HG02852 (cell line): ENCODE results near the gene VPS25.
"Not testable (repeated sequence)": the region's sequence is repeated elsewhere in the genome, so short reads cannot be mapped to it uniquely, and the experiment has no call there.

Source experiments
- ATAC-seq: cut with Tn5 transposase; IDR thresholded peaks from one replicate; pipeline ENCODE4 v1.9.1; 2021; ENCODE audit warnings: mild to moderate bottlenecking, moderate library complexity; ENCODE audit not compliant: unreplicated experiment

VPS25 gene

DNA sequence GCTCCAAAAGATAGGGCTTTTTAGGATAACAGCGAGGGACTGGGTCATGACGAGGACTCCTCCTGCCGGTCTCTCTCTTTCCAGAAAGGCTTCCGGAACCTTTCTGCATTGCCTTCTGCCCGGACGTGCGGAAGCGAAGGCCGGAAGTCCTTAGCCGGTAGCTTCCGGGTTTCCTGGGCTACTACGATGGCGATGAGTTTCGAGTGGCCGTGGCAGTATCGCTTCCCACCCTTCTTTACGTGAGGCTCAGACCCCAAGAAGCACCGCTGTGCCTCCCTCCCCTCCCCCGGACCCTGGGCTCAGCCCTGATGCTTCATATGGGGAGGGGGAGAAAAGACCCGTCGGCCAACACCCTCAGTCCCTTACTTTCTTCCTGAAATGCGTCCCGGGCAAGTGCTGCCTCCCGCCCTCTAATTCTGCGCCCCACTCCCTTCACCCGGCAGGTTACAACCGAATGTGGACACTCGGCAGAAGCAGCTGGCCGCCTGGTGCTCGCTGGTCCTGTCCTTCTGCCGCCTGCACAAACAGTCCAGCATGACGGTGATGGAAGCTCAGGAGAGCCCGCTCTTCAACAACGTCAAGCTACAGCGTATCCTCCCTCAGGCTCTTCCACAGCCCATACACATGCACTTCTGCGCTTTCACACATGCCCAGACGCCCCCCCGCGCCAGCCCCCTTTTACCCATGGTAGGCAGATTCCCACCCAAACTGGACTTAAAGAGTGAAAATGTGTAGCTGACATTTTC lies at the start of gene VPS25:
Gene VPS25, plus strand, starts transcription at position 160 of the 746 bp plus-strand sequence. Its CDS starts 27 bp downstream, at position 187.
- ATAC-seq, result peak; percentile 70

GRCh38 chr17:42723636-42724035 lies 49.6 kb upstream of the VPS25 start:
- ATAC-seq, result no peak

DNA sequence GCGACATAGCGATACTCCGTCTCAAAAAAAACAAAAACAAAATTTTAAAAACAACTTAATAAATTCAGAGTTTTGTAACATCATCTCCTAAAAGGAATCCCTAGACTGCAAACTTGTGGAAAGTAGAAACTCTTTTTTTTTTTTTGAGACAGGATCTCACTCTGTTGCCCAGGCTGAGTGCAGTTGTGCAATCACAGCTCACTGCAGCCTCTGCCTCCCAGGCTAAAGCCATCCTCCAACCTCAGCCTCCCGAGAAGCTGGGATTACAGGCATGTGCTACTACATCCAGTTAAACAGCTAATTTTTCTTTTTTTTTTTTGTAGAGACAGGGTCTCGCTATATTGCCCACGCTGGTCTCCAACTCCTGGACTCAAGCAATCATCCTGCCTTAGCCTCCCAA lies 48.1 kb upstream of the VPS25 start:
- no peak for ATAC-seq

GRCh38 chr17:42740699-42741098 lies 32.5 kb upstream of the VPS25 start:
- no peak for ATAC-seq

- not testable (repeated sequence) for ATAC-seq
Observed at GRCh38 chr17:42742916-42743315, 30.3 kb upstream of the VPS25 start.

DNA sequence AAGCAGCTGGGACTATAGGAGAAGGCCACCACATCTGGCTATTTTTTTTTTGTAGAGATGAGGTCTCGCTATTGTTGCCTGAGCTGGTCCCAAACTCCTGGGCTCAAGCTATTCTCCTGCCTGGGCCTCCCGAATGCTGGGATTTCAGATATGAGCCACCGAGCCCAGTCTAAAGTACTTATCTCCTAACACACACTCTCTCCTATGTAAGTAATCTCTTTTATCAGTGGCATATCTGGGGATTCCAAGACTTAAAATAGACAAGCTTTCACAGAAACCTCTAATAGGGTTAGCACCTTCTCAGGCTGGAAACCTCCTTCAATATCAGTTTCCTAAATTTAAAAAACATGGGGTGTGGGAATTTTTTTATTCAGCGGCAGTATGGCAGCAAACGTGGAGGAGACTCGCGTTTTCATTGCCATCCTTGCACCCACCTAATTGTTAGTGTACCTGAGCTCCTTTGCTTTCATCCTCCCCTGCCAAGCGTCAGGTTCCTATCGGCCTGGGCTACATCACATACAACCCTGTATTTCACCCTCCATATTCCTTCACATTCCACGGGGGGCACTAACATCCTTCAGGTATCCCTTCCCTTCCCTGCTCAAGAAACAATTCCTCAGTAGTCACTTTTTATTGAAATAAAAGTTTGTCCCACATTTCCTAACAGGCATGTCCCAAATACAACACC lies 29.5 kb upstream of the VPS25 start:
- ATAC-seq, result no peak

- ATAC-seq, result peak; percentile 62
Observed at GRCh38 chr17:42744283-42744805, 28.9 kb upstream of the VPS25 start.

- ATAC-seq, result peak; percentile 75
Observed at GRCh38 chr17:42744806-42745617, 28.2 kb upstream of the VPS25 start, which contains the start of gene EZH1. EZH1 (minus strand) TSS chr17:42745040; CDS start chr17:42728941, 16,099 bp downstream.

DNA sequence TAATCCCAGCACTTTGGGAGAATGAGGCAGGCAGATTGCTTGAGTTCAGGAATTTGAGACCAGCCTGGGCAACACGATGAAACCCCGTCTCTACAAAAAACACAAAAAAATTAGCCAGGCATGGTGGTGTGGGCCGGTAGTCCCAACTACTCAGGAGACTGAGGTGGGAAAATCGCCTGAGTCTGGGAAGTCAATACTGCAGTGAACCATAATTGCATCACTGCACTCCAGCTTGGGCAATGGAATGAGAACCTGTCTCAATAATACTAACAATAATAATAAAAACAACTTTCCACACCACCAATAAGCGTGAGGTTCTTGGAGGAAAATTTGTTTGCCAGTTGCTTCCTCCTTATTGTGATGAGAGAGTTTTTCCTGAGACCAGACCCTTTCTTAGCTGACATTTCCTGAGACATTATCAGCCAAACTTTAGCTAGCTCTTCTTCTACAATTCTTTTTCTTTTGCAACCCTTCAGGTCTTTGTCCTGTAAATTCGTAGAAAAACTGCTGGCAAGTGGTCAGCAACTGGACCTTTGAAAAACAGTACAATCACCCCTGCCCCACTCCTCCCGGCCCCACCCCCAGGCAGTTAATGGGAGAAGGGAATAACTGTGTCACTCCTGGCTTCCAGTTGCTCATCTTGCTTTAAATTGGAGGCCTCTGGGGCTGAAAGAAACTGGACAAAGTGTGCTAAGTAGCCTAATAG lies 24.9 kb upstream of the VPS25 start:
- ATAC-seq, result no peak

DNA sequence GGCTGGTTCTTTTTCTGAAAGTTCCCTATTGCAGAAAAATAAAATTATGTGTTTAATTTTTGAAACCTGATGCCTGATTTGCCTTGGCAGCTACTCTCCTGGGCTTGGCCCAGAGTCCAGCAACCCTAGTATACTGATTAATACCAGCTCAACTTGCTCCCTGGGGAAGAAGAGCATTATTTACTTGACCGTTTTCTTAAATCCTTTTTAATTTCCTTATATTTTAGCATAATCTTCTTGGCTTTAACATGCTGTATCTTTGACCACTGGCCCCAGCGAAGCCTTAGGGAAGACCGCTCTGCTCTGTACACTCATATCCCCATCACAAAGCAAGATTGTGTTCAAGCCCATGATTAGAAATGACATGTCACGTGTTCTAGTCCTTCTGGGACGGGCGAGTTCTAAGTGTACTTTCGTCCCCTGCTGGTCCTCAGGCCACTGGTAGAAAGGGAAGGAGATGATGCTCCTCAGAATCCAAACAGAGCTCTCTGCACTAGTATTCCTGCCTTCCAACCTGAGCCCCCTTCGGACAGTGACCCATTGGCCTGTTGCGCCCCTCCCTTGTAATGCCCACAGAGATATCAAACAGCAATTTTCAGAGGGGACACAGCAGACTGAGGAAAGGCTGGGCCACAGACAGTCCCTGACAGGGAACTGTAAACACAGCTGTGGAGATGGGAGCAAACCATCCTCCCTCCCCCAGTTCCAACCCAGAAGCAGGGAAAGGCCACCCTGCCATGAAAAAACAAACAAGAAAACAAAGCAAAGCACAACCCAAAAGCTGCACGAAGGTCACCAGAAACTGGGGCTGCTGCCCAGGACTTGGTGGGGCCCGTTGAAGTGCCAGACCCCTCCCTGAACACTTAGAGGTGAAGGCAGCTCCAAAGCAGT lies 24.1 kb upstream of the VPS25 start:
- no peak for ATAC-seq

DNA sequence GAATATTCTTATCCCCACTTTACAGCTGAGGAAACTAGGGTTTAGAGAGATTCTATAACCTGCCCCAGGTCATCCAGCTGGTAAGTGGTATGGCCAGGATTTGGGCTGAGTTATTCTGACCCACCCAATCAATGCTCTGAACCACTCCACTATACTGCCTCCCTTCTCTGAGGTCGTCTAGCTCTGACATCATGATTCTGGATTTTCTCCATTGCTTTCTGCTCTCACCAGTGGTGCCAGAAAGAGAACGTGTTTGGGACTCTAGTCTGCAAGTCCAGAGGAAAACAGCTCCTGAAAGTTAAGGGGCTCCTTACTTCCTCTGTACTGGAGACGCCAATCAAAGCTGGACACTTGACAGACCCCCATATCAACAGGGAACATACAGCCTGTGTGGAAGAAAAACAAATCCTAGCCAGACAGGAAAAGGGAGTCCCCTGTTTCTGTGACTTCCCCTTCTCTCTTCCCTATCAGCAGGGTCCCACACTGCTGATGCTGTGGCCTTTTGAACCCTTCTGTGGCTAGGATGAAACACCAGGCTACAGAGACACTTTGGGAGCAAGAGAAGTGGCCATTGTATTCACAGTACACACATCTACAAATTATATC lies 22.4 kb upstream of the VPS25 start:
- ATAC-seq, result no peak

DNA sequence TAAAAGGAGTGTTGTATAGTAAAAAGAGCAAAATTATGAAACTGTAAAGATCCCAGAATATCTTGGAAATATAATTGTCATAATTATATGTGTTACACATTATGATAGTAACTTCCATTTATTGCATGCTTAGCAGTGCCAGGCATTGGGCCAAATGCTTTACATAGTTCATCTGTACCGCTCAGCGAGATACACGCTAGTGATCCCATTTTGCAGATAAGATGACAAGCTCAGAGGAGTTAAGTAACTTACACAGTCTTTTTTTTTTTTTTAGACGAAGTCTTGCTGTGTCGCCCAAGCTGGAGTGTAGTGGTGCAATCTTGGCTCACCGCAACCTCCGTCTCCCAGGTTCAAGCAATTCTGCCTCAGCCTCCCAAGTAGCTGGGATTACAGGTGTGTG lies 21.6 kb upstream of the VPS25 start:
- ATAC-seq, result no peak

DNA sequence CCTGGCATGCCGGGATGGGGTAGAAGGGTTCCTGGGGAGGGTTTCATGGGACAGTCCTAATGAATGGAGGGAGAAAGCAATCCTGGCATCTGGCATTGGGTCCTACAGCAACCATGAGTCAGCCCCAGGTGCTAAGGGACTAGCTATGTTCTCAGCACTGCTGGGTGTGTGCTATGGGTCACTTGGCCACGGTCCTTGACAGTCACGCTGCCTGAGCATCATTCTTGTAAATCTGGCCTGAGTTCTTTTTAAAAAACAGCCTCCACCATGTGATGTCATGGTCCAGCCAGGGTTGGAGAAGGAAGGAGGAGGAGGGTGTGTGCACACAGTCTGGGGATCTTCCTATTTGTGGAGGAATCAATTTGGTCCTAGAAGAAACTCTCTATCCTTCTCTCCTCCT lies 18.5 kb upstream of the VPS25 start:
- no peak for ATAC-seq

DNA sequence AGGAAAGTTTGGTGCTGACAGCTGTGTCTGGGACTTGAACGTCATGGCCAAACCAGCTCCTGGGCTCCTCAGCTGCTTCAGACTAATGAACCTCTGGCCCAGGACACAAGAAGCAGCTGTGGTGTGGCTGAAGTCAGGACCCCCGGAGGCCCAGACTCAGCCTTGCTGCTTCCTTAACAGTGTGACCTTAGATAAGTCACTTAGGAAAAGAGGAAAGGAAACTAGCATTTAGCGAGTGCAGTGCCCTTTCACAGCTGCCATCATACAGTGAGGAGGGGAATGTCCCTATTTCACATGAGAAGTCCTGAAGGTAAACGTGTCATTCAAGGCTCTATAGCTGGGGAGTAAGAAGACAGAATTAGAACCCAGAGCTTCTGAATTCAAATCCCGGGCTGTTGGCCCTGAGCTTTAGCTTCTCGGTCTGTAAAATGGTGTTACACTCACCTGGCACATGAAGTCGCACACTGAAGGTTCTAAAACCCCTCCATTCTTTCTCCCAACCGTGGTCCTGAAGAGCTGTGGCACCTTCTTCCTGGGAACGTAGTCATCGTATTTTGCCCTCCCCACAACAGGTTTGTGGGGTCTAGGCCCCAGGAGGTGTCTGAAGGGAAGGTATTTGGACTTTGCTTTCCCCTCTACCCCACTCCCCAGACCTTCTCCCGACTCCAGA lies 13.1 kb upstream of the VPS25 start:
- ATAC-seq, result no peak

- no peak for ATAC-seq
Observed at GRCh38 chr17:42760652-42761581, 12.3 kb upstream of the VPS25 start, which contains the start of gene RAMP2. RAMP2 (plus strand) TSS chr17:42761227; CDS start chr17:42761262, 35 bp downstream.

DNA sequence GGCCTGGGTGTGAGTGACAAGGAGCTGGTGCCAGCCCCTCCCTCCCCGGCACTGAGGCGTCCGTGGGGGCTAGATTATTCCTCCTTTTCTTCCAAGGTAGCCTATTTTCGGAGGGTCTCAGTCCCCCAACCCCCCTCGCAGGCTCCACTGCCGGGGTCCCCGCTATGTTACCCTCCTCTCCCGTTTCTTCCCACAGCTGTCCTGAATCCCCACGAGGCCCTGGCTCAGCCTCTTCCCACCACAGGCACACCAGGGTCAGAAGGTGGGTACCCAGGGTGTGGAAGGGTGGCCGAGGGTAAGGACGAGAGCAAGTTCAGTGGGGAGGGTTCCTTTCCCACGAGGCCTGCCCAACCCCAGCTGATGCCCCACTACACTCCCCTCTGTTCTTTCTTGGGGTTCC lies 11.6 kb upstream of the VPS25 start:
- ATAC-seq, result no peak

- no peak for ATAC-seq
Observed at GRCh38 chr17:42766124-42766523, 7.1 kb upstream of the VPS25 start.
